Measurements from ENCODE around the gene ST3GAL3.

- no peak for TF ChIP-seq CTCF (IDR thresholded peaks at IDR 0.05)
- no peak for TF ChIP-seq POLR2A (IDR thresholded peaks at IDR 0.05)
These were observed 183.5 kb downstream of the ST3GAL3 start for GRCh38 chr1:43890815-43891214.

Data from prostate gland (tissue), 2 donors.